GM18499 (cell line): ENCODE data around the gene FLT4.
"Not testable (repeated sequence)": the region's sequence is repeated elsewhere in the genome, so short reads cannot be mapped to it uniquely, and the experiment has no call there.

Experiments
- ATAC-seq: cut with Tn5 transposase; IDR thresholded peaks from one replicate; pipeline ENCODE4 v1.9.1; 2021; ENCODE audit warnings: moderate number of reproducible peaks; ENCODE audit not compliant: insufficient read depth, unreplicated experiment

The FLT4 gene

GRCh38 chr5:180649297-180650039 is at the start of gene FLT4:
TSS of gene FLT4 (minus strand) at chr5:180649600. CDS start at chr5:180649545, 55 bp downstream.
- no peak for ATAC-seq

- no peak for ATAC-seq
Measured at GRCh38 chr5:180699042-180699441, 49.6 kb upstream of the FLT4 start.

- no peak for ATAC-seq
Measured at GRCh38 chr5:180696116-180696515, 46.7 kb upstream of the FLT4 start.

- ATAC-seq, result no peak
Measured at GRCh38 chr5:180692429-180692828, 43.0 kb upstream of the FLT4 start.

- no peak for ATAC-seq
Measured at GRCh38 chr5:180691046-180691445, 41.6 kb upstream of the FLT4 start.

- no peak for ATAC-seq
Measured at GRCh38 chr5:180690562-180690961, 41.2 kb upstream of the FLT4 start.

GRCh38 chr5:180689775-180690174 is 40.4 kb upstream of the FLT4 start:
- ATAC-seq, result no peak

- ATAC-seq, result no peak
Measured at GRCh38 chr5:180689071-180689694, 39.8 kb upstream of the FLT4 start.

GRCh38 chr5:180688330-180689070 is 39.1 kb upstream of the FLT4 start:
- ATAC-seq, result no peak

- not testable (repeated sequence) for ATAC-seq
Measured at GRCh38 chr5:180686799-180687198, 37.4 kb upstream of the FLT4 start.

GRCh38 chr5:180684623-180685161 is 35.3 kb upstream of the FLT4 start:
- no peak for ATAC-seq

GRCh38 chr5:180683220-180683922 is 34.0 kb upstream of the FLT4 start:
- ATAC-seq, result no peak

GRCh38 chr5:180682560-180682959 is 33.2 kb upstream of the FLT4 start:
- no peak for ATAC-seq

- ATAC-seq, result not testable (repeated sequence)
Measured at GRCh38 chr5:180682008-180682407, 32.6 kb upstream of the FLT4 start.

GRCh38 chr5:180678319-180678718 is 28.9 kb upstream of the FLT4 start:
- not testable (repeated sequence) for ATAC-seq

- no peak for ATAC-seq
Measured at GRCh38 chr5:180675036-180675635, 25.7 kb upstream of the FLT4 start.

- not testable (repeated sequence) for ATAC-seq
Measured at GRCh38 chr5:180674090-180674475, 24.7 kb upstream of the FLT4 start.

- ATAC-seq, result no peak
Measured at GRCh38 chr5:180673371-180674089, 24.1 kb upstream of the FLT4 start.

GRCh38 chr5:180671958-180672524 is 22.6 kb upstream of the FLT4 start:
- not testable (repeated sequence) for ATAC-seq
